A204.1 (cell line): ENCODE results near the gene OAS2.

Experiments used
- FAIRE-seq: peaks from 2 replicates; lab custom pipeline; 2012; peaks lifted over from hg19 to GRCh38; lab: Jason Lieb, UNC

OAS2 gene

DNA sequence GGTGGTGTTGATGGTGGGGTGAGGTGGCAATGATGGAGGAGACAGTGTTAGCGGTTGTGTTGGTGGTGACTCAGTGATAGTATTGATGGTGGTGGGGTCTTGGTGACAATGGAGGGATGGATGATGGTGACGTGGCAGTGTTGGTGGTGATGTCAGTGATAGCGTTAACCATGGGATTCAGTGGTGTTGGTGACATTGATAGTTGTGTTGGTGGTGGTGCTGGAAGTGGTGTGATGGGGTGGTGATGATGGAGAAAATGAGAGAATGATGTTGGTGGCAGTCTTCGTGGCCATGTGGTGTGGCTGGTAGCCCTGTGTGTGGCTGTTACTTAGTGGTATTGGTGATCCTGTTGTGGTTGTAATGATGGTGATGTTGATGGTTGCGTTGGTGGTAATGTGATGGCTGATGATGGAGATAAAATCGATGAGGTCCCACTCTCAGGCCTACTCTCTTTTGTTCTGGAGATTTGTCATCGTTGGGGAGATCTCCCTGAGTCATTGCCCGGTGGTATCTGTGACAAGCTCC, 80.8 kb downstream of the OAS2 start:
- FAIRE-seq: no peak

DNA sequence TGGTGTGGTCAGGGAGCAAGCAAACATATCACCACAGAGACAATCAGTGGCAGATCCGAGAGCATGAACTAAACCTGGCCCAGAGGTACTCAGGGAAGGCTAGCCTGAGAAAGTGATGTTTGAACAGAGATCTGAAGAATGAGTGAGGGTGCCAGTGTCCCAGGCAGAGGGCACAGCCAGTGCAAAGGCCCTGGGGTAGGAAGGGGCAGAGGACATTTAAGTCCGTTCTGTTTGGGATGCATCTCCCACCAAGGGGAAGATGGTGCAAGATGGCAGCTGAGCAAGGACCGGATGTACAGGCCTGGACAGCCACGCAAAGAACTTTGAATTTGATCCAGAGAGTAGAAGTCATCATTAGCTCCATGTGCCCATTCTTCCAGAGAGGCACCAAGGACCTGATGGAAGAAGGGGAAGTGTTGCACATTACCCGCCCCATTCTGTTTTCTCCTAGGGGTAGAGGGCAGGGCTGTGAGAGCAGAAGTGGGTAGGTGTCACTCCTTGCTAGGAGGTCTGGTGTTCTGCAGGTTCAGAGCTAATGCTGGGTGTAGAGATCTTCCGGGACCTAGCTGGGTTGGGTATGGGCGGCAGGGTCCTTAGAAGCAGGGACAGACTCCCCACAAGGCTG, 82.1 kb downstream of the OAS2 start:
- FAIRE-seq: no peak

DNA sequence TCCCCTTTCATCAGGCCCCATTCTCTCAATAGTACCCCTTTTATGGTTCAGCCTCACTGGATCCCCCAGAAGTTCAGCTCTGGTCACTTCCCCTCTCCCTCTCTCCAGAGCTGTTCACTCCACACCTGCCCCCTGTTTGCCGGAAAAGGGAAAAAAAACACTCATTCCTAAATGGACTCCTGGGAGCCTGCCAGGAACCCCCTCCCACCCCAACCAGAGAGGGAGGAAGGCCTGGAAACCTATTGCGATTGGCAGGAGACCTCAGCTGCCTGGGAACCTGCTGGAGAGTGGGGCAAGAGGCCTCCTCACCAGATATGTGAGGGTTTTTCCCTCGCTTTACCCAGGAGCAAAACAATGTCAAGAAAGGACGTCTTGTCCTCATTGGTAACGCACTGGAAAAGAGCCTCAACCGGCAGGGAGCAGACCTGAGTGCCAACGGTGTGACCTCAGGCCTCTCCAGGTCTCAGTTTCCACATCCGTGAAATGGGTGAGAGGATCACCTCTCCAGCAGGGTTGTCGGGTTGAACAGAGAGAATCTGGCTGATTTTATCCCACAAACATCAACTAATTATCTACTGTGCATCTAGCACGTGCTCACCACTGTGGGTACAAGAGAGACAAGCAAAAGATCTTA, 82.9 kb downstream of the OAS2 start:
- no peak for FAIRE-seq
